ENCODE measurements around the gene FOXJ1. TPM values are rescaled to one million over a fixed set of nuclear protein-coding genes. Genes with fewer than 3 reads are reported as not detected.
A peak's percentile ranks its signal among the peaks of the same experiment; 100 is the strongest.

Gene FOXJ1
- total RNA-seq, 1 donor from 2014 or later: 2.1 TPM

GRCh38 chr17:76132574-76133338, 8.3 kb downstream of the FOXJ1 start:
- Mint-ChIP-seq H3K36me3 (no peaks in the 10 kb centered on the region), H3K27ac (peak overlapping the region; percentile 75), H3K4me3 (peak overlapping the region; percentile 39), H3K4me1 (peaks cover 46% of the 10 kb centered on the region), H3K9me3 (no peaks in the 10 kb centered on the region), H3K27me3 (ENCODE audit: low read depth) (peaks cover 61% of the 10 kb centered on the region)
- DNase-seq (ENCODE audit: low spot score in 2 of 2, unreplicated experiment in 2 of 2): no peak
- no peak for TF ChIP-seq CTCF (IDR thresholded peaks at IDR 0.05; ENCODE audit: unreplicated experiment)

GRCh38 chr17:76131692-76132573, 9.1 kb downstream of the FOXJ1 start:
- H3K36me3 Mint-ChIP-seq: no peaks in the 10 kb centered on the region
- peak overlapping the region; percentile 85 for H3K27ac Mint-ChIP-seq
- H3K27me3 Mint-ChIP-seq (ENCODE audit: low read depth): peaks cover 55% of the 10 kb centered on the region
- peaks cover 47% of the 10 kb centered on the region for H3K4me1 Mint-ChIP-seq
- peak overlapping the region; percentile 22 for H3K4me3 Mint-ChIP-seq
- no peaks in the 10 kb centered on the region for H3K9me3 Mint-ChIP-seq
- no peak for DNase-seq (ENCODE audit: low spot score in 2 of 2, unreplicated experiment in 2 of 2)
- no peak for TF ChIP-seq CTCF (IDR thresholded peaks at IDR 0.05; ENCODE audit: unreplicated experiment)

GRCh38 chr17:76131051-76131691, 9.9 kb downstream of the FOXJ1 start:
- Mint-ChIP-seq H3K4me3 (no peak overlapping the region), H3K36me3 (no peaks in the 10 kb centered on the region), H3K27ac (peak overlapping the region; percentile 85), H3K4me1 (peaks cover 47% of the 10 kb centered on the region), H3K27me3 (ENCODE audit: low read depth) (peaks cover 48% of the 10 kb centered on the region), H3K9me3 (no peaks in the 10 kb centered on the region)
- DNase-seq (ENCODE audit: low spot score in 2 of 2, unreplicated experiment in 2 of 2): no peak
- no peak for TF ChIP-seq CTCF (IDR thresholded peaks at IDR 0.05; ENCODE audit: unreplicated experiment)

- H3K36me3 Mint-ChIP-seq: no peaks in the 10 kb centered on the region
- no peak for DNase-seq (ENCODE audit: low spot score in 2 of 2, unreplicated experiment in 2 of 2)
- peaks cover 45% of the 10 kb centered on the region for H3K4me1 Mint-ChIP-seq
- H3K4me3 Mint-ChIP-seq: no peak overlapping the region
- TF ChIP-seq CTCF (IDR thresholded peaks at IDR 0.05; ENCODE audit: unreplicated experiment): no peak
- H3K9me3 Mint-ChIP-seq: no peaks in the 10 kb centered on the region
- H3K27me3 Mint-ChIP-seq (ENCODE audit: low read depth): peaks cover 44% of the 10 kb centered on the region
- peak overlapping the region; percentile 12 for H3K27ac Mint-ChIP-seq
Measured at GRCh38 chr17:76130473-76130872, 10.6 kb downstream of the FOXJ1 start.

- Mint-ChIP-seq H3K4me1 (peaks cover 21% of the 10 kb centered on the region), H3K4me3 (no peak overlapping the region), H3K27ac (no peak overlapping the region), H3K36me3 (no peaks in the 10 kb centered on the region), H3K9me3 (no peaks in the 10 kb centered on the region), H3K27me3 (ENCODE audit: low read depth) (peaks cover 5% of the 10 kb centered on the region)
- DNase-seq (ENCODE audit: low spot score in 2 of 2, unreplicated experiment in 2 of 2): no peak
- no peak for TF ChIP-seq CTCF (IDR thresholded peaks at IDR 0.05; ENCODE audit: unreplicated experiment)
Measured at GRCh38 chr17:76125922-76126321, 15.1 kb downstream of the FOXJ1 start.

Measured in mesothelial cell of epicardium (in vitro differentiated cells).